Measurements from ENCODE around the gene KRTAP10-4. TPM values are rescaled to one million over a fixed set of nuclear protein-coding genes. Genes with fewer than 3 reads are reported as not detected.

The KRTAP10-4 gene
- total and polyA plus RNA-seq, 2 experiments from 2014 or later, result not detected

DNA sequence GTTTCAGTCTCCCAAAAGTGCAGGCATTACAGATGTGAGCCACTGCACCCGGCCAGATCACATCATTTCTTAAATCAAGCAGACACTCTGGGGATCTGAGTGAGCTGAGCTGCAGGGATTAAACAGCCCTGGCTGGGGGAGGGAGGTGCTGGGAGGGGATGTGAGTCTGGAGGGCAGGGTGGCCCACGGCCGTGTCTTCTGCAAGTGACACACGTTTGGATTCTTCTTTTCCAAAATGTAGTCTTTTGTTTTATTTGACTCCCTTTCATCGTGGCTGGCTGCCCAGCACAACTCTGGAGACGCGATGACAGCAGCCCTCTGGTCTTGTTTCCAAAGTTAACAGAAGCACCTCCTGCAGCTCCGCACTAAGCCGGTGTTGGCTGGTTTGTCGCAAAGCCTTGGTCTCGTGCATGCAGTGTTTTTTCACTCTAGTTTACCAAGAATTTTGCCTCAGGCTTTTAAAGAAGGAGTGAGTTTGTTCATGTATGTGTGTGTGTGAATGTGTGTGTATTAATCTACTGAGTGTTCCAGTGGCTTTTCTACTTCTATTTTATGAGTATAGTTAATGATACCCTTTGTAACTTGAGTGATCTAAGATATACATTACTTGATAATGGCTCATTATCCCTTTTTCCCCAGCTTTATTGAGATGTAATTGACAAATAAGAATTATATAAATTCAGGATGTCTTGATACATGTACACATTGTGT is 9.7 kb downstream of the KRTAP10-4 start:
- Histone ChIP-seq H3K79me2 (ENCODE audit: insufficient read depth) (no peaks in the 10 kb centered on the region), H3K27ac (no peak overlapping the region), H3K9ac (no peak overlapping the region), H3K9me3 (ENCODE audit: low read depth) (no peaks in the 10 kb centered on the region), H3K4me1 (ENCODE audit: insufficient read depth) (no peaks in the 10 kb centered on the region), H3K4me2 (ENCODE audit: unreplicated experiment) (no peak overlapping the region), H3K27me3 (replicated peaks; ENCODE audit: insufficient read depth) (no peaks in the 10 kb centered on the region), H3K36me3 (ENCODE audit: low read depth) (no peaks in the 10 kb centered on the region), H3K4me3 (no peak overlapping the region), H3F3A (ENCODE audit: insufficient read depth) (no peaks in the 10 kb centered on the region), H4K20me1 (ENCODE audit: insufficient read depth) (no peaks in the 10 kb centered on the region), H3K9me2 (ENCODE audit: insufficient read depth) (no peaks in the 10 kb centered on the region), H2AFZ (no peak overlapping the region)
- TF ChIP-seq EZH2 (IDR thresholded peaks at IDR 0.05; ENCODE audit: insufficient read depth, poor library complexity, severe bottlenecking), result no peak
- TF ChIP-seq EZH2phosphoT487 (IDR thresholded peaks at IDR 0.05; ENCODE audit: insufficient read depth, low read depth), result no peak
- 5% methylated on average over 11 of the region's 11 CpGs for WGBS, 2 experiments (ENCODE audit: low coverage in 1 of 2, low lambda C conversion rate in 2 of 2, missing lambda C conversion rate in 2 of 2)
- in situ Hi-C loops (cut with MboI), result loop anchor here (25.0 kb wide), 1 partner anchor 521 kb away; no protein-coding TSS in a partner anchor
- DNase-seq, result no peak

DNA sequence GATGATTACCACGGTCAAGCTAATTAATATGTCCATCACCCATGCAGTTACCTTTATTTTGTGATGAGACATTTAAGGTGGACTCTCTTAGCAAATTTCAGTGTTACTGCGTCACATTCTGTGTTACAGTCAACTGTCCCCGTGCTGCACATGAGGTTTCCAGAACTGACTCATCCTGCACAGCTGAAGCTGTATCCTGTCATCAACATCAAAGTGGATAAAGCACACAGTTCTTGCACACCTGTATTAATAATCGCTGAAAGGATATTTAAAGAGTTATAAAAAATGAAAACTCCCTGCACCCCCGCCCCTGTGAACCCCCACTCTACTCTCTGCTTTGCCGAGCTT is 10.2 kb downstream of the KRTAP10-4 start:
- no peak overlapping the region for H3K4me2 ChIP-seq (ENCODE audit: unreplicated experiment)
- no peak overlapping the region for H2AFZ ChIP-seq
- H3K27me3 ChIP-seq (replicated peaks; ENCODE audit: insufficient read depth), result no peaks in the 10 kb centered on the region
- H3K9ac ChIP-seq, result no peak overlapping the region
- H3K9me3 ChIP-seq (ENCODE audit: low read depth), result no peaks in the 10 kb centered on the region
- WGBS, 2 experiments (ENCODE audit: low coverage in 1 of 2, low lambda C conversion rate in 2 of 2, missing lambda C conversion rate in 2 of 2), result 11 to 15% methylated on average over 6 of the region's 6 CpGs
- TF ChIP-seq EZH2 (IDR thresholded peaks at IDR 0.05; ENCODE audit: insufficient read depth, poor library complexity, severe bottlenecking), result no peak
- no peak for TF ChIP-seq EZH2phosphoT487 (IDR thresholded peaks at IDR 0.05; ENCODE audit: insufficient read depth, low read depth)
- no peak overlapping the region for H3K4me3 ChIP-seq
- H3K79me2 ChIP-seq (ENCODE audit: insufficient read depth), result no peaks in the 10 kb centered on the region
- in situ Hi-C loops (cut with MboI), result loop anchor here (25.0 kb wide), 1 partner anchor 521 kb away; no protein-coding TSS in a partner anchor
- no peaks in the 10 kb centered on the region for H4K20me1 ChIP-seq (ENCODE audit: insufficient read depth)
- no peaks in the 10 kb centered on the region for H3F3A ChIP-seq (ENCODE audit: insufficient read depth)
- no peaks in the 10 kb centered on the region for H3K36me3 ChIP-seq (ENCODE audit: low read depth)
- H3K27ac ChIP-seq, result no peak overlapping the region
- no peak for DNase-seq
- H3K9me2 ChIP-seq (ENCODE audit: insufficient read depth), result no peaks in the 10 kb centered on the region
- H3K4me1 ChIP-seq (ENCODE audit: insufficient read depth), result no peaks in the 10 kb centered on the region

- Histone ChIP-seq H3K27ac (no peak overlapping the region), H3K9ac (no peak overlapping the region), H3K36me3 (ENCODE audit: low read depth) (no peaks in the 10 kb centered on the region), H4K20me1 (ENCODE audit: insufficient read depth) (no peaks in the 10 kb centered on the region), H3K79me2 (ENCODE audit: insufficient read depth) (no peaks in the 10 kb centered on the region), H3K9me2 (ENCODE audit: insufficient read depth) (no peaks in the 10 kb centered on the region), H2AFZ (no peak overlapping the region), H3K9me3 (ENCODE audit: low read depth) (no peaks in the 10 kb centered on the region), H3F3A (ENCODE audit: insufficient read depth) (no peaks in the 10 kb centered on the region), H3K4me2 (ENCODE audit: unreplicated experiment) (no peak overlapping the region), H3K4me3 (no peak overlapping the region), H3K4me1 (ENCODE audit: insufficient read depth) (no peaks in the 10 kb centered on the region), H3K27me3 (replicated peaks; ENCODE audit: insufficient read depth) (no peaks in the 10 kb centered on the region)
- DNase-seq, result no peak
- in situ Hi-C loops (cut with MboI), result loop anchor here (25.0 kb wide), 1 partner anchor 524 kb away; no protein-coding TSS in a partner anchor
- no peak for TF ChIP-seq EZH2 (IDR thresholded peaks at IDR 0.05; ENCODE audit: insufficient read depth, poor library complexity, severe bottlenecking)
- TF ChIP-seq EZH2phosphoT487 (IDR thresholded peaks at IDR 0.05; ENCODE audit: insufficient read depth, low read depth), result no peak
- 14 to 23% methylated on average over 3 of the region's 3 CpGs for WGBS, 2 experiments (ENCODE audit: low coverage in 1 of 2, low lambda C conversion rate in 2 of 2, missing lambda C conversion rate in 2 of 2)
Observed at GRCh38 chr21:44585892-44586291, 12.4 kb downstream of the KRTAP10-4 start.

DNA sequence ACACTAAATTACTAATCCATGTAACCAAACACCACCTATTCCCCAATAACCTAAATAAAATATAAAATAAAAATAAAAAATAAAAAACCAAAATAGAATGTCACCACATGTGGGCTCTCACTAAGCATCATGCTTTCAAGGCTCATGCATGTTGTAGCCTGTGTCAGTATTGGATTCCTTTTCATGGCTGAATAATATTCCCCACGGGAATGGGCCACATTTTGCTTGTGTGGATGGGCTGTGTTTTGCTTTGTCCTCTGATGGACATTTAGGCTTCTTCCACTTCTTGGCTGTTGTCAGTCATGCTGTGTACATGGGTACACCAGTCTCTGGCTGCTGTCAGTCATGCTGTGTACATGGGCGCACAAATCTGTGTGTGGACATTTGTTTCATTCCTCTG is 15.6 kb downstream of the KRTAP10-4 start:
- DNase-seq, result no peak
- H3K4me2 ChIP-seq (ENCODE audit: unreplicated experiment), result no peak overlapping the region
- no peaks in the 10 kb centered on the region for H4K20me1 ChIP-seq (ENCODE audit: insufficient read depth)
- H3K27ac ChIP-seq, result no peak overlapping the region
- no peak for TF ChIP-seq EZH2 (IDR thresholded peaks at IDR 0.05; ENCODE audit: insufficient read depth, poor library complexity, severe bottlenecking)
- no peak for TF ChIP-seq EZH2phosphoT487 (IDR thresholded peaks at IDR 0.05; ENCODE audit: insufficient read depth, low read depth)
- no peaks in the 10 kb centered on the region for H3K36me3 ChIP-seq (ENCODE audit: low read depth)
- 40 to 56% methylated on average over 2 of the region's 2 CpGs for WGBS, 2 experiments (ENCODE audit: low coverage in 1 of 2, low lambda C conversion rate in 2 of 2, missing lambda C conversion rate in 2 of 2)
- no peaks in the 10 kb centered on the region for H3K4me1 ChIP-seq (ENCODE audit: insufficient read depth)
- H2AFZ ChIP-seq, result no peak overlapping the region
- no peaks in the 10 kb centered on the region for H3K27me3 ChIP-seq (replicated peaks; ENCODE audit: insufficient read depth)
- H3K9me2 ChIP-seq (ENCODE audit: insufficient read depth), result no peaks in the 10 kb centered on the region
- no peak overlapping the region for H3K4me3 ChIP-seq
- H3K9me3 ChIP-seq (ENCODE audit: low read depth), result no peaks in the 10 kb centered on the region
- H3K79me2 ChIP-seq (ENCODE audit: insufficient read depth), result no peaks in the 10 kb centered on the region
- no peak overlapping the region for H3K9ac ChIP-seq
- no peaks in the 10 kb centered on the region for H3F3A ChIP-seq (ENCODE audit: insufficient read depth)
- in situ Hi-C loops (cut with MboI), result loop anchor here (25.0 kb wide), 1 partner anchor 527 kb away; no protein-coding TSS in a partner anchor

Data from GM23248 (cell line).